PC-3 (cell line): ENCODE results near the gene SORBS2.

Source experiments
- EZH2 ChIP-seq: fragments of 300-600 bp; sonication (generic); IDR thresholded peaks from one replicate; pipeline ENCODE4 v1.6.1; 2017; ENCODE audit warnings: antibody characterized with exemption, mild to moderate bottlenecking, low read length; ENCODE audit not compliant: unreplicated experiment
- EZH2phosphoT487 ChIP-seq: fragments of 300-600 bp; sonication (generic); IDR thresholded peaks from 2 replicates; pipeline ENCODE4 v1.6.1; 2018; ENCODE audit warnings: mild to moderate bottlenecking, antibody characterized with exemption, low read length, borderline replicate concordance

GRCh38 chr4:185717377-185717741 is 94.6 kb downstream of the SORBS2 start:
- TF ChIP-seq EZH2 (no peak), EZH2phosphoT487 (no peak)
